ENCODE data around the gene C15orf61. TPM values are rescaled to one million over a fixed set of nuclear protein-coding genes. Genes with fewer than 3 reads are reported as not detected.

C15orf61 gene
- total RNA-seq, 1 donor from 2014 or later, result 4.5 TPM

DNA sequence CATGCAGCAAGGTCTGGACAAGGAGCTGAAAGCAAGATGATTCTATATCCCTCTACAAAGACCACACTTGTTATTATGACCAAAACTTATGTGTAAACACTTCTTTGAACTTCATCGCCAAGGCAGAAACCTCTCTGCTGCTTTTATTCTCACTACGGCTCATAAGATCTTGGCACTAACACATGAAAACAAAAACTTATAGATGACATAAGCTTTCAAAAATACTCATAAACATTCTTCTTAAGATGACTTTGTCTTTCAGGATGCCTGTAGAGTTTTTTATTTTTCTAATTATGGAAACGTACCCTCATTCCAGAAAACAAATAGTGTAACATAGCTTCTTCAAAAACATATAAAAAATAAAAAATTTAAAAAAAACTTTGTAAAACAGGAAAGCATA lies 12.5 kb upstream of the C15orf61 start:
- Mint-ChIP-seq H3K27me3 (ENCODE audit: unreplicated experiment) (no peaks in the 10 kb centered on the region), H3K4me3 (ENCODE audit: unreplicated experiment) (no peak overlapping the region), H3K4me1 (ENCODE audit: unreplicated experiment) (peaks cover 2% of the 10 kb centered on the region), H3K36me3 (ENCODE audit: low read depth, unreplicated experiment) (peaks cover 3% of the 10 kb centered on the region), H3K27ac (ENCODE audit: unreplicated experiment) (no peak overlapping the region), H3K9me3 (ENCODE audit: unreplicated experiment) (no peaks in the 10 kb centered on the region)
- no peak for DNase-seq (ENCODE audit: low spot score)
- TF ChIP-seq, protein P1, sequence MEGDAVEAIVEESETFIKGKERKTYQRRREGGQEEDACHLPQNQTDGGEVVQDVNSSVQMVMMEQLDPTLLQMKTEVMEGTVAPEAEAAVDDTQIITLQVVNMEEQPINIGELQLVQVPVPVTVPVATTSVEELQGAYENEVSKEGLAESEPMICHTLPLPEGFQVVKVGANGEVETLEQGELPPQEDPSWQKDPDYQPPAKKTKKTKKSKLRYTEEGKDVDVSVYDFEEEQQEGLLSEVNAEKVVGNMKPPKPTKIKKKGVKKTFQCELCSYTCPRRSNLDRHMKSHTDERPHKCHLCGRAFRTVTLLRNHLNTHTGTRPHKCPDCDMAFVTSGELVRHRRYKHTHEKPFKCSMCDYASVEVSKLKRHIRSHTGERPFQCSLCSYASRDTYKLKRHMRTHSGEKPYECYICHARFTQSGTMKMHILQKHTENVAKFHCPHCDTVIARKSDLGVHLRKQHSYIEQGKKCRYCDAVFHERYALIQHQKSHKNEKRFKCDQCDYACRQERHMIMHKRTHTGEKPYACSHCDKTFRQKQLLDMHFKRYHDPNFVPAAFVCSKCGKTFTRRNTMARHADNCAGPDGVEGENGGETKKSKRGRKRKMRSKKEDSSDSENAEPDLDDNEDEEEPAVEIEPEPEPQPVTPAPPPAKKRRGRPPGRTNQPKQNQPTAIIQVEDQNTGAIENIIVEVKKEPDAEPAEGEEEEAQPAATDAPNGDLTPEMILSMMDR (IDR thresholded peaks at IDR 0.05; ENCODE audit: unreplicated experiment), result no peak

DNA sequence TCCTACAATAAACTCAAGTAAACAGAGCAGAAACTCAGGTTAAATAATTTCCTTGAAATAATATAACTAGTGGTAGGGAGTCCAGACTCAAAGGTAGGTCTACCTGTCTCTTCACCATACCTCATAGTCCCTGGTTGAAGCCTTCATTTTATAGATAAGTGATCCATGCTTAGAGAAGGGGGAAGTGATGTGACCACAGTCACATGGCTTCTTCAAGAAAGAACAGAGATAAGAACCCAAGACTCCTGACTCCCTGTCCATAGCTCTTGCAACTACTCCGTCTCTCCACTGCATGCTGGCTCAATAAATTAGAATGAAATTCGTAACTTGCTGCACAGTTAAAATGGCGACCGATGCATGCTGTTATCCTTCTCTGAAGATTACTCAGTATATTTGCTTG lies 11.0 kb upstream of the C15orf61 start:
- Mint-ChIP-seq H3K9me3 (ENCODE audit: unreplicated experiment) (no peaks in the 10 kb centered on the region), H3K4me3 (ENCODE audit: unreplicated experiment) (no peak overlapping the region), H3K36me3 (ENCODE audit: low read depth, unreplicated experiment) (peaks cover 3% of the 10 kb centered on the region), H3K4me1 (ENCODE audit: unreplicated experiment) (peaks cover 2% of the 10 kb centered on the region), H3K27me3 (ENCODE audit: unreplicated experiment) (no peaks in the 10 kb centered on the region), H3K27ac (ENCODE audit: unreplicated experiment) (no peak overlapping the region)
- no peak for DNase-seq (ENCODE audit: low spot score)
- TF ChIP-seq, protein P1 (IDR thresholded peaks at IDR 0.05; ENCODE audit: unreplicated experiment), result no peak

DNA sequence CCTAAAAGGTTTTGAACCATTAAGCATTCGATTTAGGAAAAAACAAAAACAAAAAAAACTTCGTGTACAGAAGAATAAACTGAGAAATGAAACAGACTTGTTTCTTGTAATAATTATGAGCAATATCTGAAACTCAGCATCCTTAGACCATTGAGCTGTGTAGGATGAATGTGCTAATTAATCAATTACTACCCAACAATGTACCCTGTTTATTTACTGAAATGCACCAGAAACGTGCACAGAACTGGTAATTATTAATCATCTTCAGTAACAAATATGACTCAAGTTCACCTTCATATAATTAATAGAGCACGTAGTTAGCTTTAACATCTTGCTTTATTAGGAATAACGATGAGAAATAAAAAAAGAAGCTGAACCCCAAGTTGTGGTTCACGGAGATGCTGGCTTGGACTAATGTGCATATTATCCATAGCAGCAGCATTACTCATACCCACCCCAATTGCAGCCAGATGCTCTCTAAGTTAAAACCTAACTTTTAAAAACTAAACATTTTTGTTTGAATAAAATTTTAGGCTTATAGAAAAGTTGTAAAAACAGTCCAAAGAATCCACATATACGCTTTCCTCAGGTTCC lies 10.2 kb upstream of the C15orf61 start:
- Mint-ChIP-seq H3K27ac (ENCODE audit: unreplicated experiment) (no peak overlapping the region), H3K36me3 (ENCODE audit: low read depth, unreplicated experiment) (peaks cover 3% of the 10 kb centered on the region), H3K4me3 (ENCODE audit: unreplicated experiment) (no peak overlapping the region), H3K4me1 (ENCODE audit: unreplicated experiment) (peaks cover 2% of the 10 kb centered on the region), H3K27me3 (ENCODE audit: unreplicated experiment) (no peaks in the 10 kb centered on the region), H3K9me3 (ENCODE audit: unreplicated experiment) (no peaks in the 10 kb centered on the region)
- TF ChIP-seq, protein P1 (IDR thresholded peaks at IDR 0.05; ENCODE audit: unreplicated experiment), result no peak
- DNase-seq (ENCODE audit: low spot score), result no peak

DNA sequence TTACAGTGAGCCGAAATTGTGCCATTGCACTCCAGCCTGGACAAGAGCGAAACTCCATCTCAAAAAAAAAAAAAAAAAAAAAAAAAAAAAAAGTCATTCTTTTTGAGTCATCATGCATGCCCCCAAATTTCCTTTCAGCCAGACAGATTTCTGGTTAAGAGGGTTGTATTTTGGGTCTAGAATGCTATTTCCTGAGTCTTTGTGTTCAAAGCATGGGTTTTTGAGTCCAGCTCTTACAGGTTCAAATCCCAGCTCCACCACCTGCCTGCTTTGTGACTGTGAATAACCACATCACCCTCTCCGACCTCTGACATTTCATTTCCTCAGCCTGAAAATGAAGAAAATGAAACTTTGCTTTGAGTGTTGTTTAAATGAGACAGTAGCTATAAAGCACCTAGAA lies 9.3 kb upstream of the C15orf61 start:
- H3K4me1 Mint-ChIP-seq (ENCODE audit: unreplicated experiment), result no peaks in the 10 kb centered on the region

DNA sequence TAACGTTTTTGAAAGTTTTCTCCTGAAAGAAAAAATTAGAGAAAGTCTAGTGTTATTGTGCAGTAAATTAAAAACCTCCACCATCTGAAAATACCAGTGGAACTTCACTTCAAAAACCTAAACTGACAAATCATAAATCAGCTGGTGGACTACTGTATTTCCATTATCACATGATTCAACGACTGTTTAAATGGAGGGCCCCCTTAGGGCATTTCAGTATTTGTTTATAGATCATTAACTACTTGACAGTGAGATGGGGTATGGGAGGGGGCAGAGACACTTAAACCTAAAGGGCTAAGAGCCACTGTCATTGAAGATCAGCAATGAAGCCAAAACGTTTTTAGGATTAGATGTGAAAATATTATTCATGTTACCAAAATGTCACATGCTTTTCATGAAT lies 8.8 kb upstream of the C15orf61 start:
- no peak for DNase-seq (ENCODE audit: low spot score)

More for the DNA sequence above, 9.3 kb upstream of the C15orf61 start:
- no peaks in the 10 kb centered on the region for H3K9me3 Mint-ChIP-seq (ENCODE audit: unreplicated experiment)
- no peak for DNase-seq (ENCODE audit: low spot score)
- no peaks in the 10 kb centered on the region for H3K27me3 Mint-ChIP-seq (ENCODE audit: unreplicated experiment)
- H3K27ac Mint-ChIP-seq (ENCODE audit: unreplicated experiment), result no peak overlapping the region
- no peak overlapping the region for H3K4me3 Mint-ChIP-seq (ENCODE audit: unreplicated experiment)
- H3K36me3 Mint-ChIP-seq (ENCODE audit: low read depth, unreplicated experiment), result peaks cover 3% of the 10 kb centered on the region
- TF ChIP-seq, protein P1 (IDR thresholded peaks at IDR 0.05; ENCODE audit: unreplicated experiment), result no peak

More for the DNA sequence above, 8.8 kb upstream of the C15orf61 start:
- H3K36me3 Mint-ChIP-seq (ENCODE audit: low read depth, unreplicated experiment), result peaks cover 3% of the 10 kb centered on the region
- TF ChIP-seq, protein P1 (IDR thresholded peaks at IDR 0.05; ENCODE audit: unreplicated experiment), result no peak
- no peaks in the 10 kb centered on the region for H3K9me3 Mint-ChIP-seq (ENCODE audit: unreplicated experiment)
- H3K27ac Mint-ChIP-seq (ENCODE audit: unreplicated experiment), result no peak overlapping the region
- no peaks in the 10 kb centered on the region for H3K4me1 Mint-ChIP-seq (ENCODE audit: unreplicated experiment)
- no peaks in the 10 kb centered on the region for H3K27me3 Mint-ChIP-seq (ENCODE audit: unreplicated experiment)
- H3K4me3 Mint-ChIP-seq (ENCODE audit: unreplicated experiment), result no peak overlapping the region
